Hematopoietic multipotent progenitor cell treated with erythropoietin and hydrocortisone succinate and interleukin-3 and kit ligand, for 6 days (in vitro differentiated cells): ENCODE results near the gene SLC25A36.
"Not testable (repeated sequence)": the region's sequence is repeated elsewhere in the genome, so short reads cannot be mapped to it uniquely, and the experiment has no call there.

Source experiments
- DNase-seq: peaks from one replicate; pipeline ENCODE4 v3.0.0-alpha.2; 2015

Gene SLC25A36

GRCh38 chr3:140933109-140933508 is 8.5 kb upstream of the SLC25A36 start:
- DNase-seq: no peak

DNA sequence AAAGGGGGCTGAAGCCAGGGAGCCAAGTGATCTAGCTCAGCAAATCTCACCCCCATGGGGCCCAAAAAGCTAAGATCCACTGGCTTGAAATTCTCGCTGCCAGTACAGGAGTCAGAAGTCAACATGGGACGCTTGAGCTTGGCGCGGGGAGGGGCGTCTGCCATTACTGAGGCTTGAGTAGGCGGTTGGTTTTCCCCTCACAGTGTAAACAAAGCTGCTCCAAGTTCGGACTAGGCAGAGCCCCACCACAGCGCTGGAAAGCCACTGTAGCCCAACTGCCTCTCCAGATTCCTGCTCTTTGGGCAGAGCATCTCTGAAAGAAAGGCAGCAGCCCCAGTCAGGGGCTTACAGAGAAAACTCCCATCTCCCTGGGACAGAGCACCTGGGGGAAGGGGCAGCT is 8.1 kb upstream of the SLC25A36 start:
- DNase-seq: no peak

- not testable (repeated sequence) for DNase-seq
These were observed 2.3 kb upstream of the SLC25A36 start for GRCh38 chr3:140939305-140939704.

DNA sequence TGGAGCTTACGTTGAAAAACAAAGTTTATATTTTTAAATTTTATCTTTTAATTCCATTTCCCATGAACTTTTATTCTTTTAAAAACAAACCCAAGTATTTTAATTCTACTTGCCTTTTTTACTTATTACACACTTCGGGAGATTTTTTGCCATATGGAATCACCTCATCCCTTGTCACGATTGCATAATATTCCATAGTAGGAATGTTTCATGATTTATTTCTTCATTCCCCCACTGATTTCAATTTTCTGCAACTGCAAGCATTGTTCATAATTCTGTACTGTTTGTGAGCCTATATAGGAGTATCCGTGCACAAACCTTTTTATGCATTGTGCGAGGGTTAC is 574 bp upstream of the SLC25A36 start:
- DNase-seq: no peak

- peak; percentile 80 for DNase-seq
These were observed 827 bp downstream of the SLC25A36 start for GRCh38 chr3:140942221-140943104.

DNA sequence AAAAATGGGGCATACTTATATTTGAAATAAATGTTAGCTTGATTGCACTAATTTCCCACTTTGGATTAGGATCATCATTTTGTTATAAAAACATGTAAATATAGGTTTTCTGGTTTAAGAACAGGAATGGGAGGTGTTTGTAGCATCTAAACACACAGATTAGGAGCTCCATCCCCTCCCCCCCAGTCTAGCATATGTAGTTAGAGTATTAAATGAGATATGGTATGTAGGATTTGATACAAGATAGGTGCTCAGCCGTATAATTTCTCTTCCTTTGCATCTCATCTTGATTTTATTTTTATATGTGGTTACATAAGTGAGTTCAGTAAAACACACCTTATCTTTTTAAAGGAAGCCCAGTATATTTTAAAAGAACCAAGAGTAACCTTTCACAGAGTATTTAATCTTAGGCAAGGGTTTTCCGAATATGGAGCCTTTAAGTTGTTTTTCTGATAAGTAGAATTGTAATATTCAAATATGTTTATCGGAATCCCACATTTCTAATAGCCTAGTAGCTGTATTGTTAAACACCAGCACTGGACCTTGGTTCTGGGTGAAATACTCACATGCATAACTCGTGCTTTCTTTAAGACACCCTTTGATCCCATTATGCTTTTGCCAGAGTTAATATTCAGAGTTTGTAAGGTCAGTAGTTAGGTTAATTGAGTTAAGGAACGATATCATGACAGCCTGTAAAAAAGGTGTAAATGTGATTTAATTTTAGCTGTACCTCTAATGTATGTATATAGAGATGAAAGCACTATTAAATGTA is 2.3 kb downstream of the SLC25A36 start:
- DNase-seq: peak; percentile 33

DNA sequence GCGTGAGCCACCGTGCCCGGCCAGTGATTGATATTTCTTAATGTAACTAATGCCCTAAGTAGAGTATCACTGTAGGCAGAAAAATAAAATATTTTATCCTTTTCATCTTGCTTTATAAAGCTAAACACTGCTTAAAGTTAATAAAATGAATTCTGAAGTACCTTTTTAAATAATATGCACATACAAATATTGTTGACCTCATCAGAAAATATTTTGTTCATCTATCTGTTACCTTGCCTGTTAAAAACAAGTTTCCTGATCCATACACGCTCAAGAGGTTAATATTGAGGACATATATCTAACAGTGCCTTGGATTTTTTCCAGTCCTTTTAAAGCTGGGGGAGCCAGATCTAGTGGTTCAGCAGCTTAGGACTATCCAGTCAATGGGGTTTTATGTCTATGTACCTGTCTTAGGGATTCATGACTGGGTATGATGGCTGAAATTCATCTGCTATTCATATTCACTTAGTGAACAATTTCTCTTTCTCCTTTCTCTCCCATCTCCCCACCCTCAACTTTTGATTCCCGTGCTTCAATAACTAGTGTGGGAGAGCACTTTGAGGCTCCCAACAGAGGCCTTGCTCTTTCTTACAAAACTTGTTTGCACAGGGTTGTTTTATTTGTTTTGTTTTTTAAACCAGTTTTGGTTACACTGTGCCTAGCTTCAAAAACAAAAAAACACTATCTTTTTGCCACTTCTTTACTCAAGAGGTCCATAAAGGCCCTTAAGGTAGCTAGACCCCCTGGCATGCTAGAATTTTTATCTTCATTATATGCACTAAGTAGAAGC is 7.0 kb downstream of the SLC25A36 start:
- DNase-seq: no peak

DNA sequence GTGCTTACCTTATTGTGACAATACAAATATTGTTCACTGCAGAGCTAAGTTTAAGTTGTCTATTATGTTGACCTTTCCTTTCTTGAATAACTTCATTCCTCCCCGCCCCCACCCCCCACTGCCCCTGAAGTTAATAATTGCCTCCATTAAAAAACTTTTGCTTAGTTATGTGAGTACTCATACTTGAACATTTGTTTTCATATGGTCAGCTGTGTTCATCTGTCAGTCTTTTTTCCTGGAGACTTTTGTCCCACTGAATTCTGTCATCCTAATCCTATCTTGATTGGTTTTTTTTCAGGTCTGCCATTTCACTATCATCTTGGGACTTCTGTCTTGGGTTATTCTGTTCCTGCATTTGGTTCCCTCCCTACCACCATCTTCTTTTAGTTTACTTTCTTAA is 8.5 kb downstream of the SLC25A36 start:
- DNase-seq: no peak

DNA sequence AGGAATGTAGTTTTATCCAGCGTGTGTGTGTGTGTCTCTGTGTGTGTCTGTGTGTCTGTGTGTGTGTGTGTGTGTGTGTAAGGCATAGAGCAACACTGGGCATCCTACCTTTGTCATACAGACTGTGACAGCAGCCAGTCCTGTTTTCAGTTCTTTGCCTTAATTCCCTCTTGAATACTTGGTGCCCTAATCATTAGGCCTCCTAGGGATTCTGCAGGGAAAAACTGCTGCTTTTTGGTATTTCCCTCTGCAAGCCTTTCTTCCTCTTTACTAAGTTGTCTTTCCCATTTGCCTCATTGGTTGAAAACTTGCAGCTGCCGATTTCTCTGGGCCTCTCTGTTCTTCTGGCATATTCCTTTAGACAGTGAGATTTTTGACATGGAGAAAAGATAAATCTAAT is 9.2 kb downstream of the SLC25A36 start:
- DNase-seq: no peak

DNA sequence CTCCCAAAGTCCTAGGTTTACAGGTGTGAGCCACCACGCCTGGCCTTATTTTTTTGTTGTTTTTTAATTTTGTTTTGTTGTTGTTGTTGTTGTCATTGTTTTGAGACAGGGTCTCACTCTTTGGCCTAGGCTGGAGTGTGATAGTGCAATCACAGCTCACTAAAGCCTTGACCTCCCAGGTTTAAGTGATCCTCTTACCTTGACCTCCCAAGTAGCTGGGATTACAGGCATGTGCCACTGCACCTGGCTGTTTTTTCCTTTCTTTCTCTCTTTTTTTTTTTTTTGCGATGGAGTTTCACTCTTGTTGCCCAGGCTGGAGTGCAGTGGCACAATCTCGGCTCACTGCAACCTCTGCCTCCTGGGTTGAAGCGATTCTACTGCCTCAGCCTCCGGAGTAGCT is 10.1 kb downstream of the SLC25A36 start:
- DNase-seq: not testable (repeated sequence)

DNA sequence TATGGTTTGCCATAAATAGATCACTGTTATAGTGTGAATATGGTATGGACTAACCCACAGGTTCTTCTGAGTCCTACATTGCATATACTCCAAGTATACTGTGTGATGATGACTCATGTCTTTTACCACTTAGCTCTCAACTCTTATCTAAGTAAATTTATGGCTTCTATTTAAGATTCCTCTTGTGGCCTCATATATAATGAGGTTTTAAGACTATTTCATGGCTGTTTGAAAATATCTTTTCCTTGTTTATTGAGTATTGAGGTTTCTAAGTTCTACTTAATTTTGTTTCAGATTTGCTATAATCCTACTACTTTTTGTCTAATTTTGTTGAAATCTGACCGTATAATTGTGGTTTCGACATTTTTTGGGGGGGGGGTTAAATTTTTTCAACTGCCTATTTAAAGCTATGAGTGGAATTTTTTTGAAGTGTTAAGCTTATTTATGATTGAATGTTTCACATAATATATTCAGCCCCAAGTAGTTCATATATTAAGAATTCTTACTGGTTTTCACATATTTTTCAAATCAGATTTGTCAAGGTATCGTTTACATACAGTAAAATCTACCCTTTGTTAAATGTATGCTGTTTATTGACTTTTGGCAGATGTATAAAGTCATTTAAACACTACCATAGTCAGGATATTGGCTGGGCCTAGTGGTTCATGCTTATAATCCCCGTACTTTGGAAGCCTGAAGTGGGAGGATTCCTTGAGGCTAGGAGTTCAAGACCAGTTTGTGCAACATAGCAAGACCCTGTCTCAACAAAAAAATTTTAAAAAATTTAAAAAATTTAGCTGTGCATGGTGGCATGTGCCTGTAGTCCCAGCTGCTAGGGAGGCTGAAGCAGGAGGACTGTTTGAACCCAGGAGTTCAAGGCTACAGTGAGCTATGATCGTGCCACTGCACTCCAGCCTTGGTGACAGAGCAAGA is 11.7 kb downstream of the SLC25A36 start:
- DNase-seq: peak; percentile 79

GRCh38 chr3:140954576-140954975 is 12.9 kb downstream of the SLC25A36 start:
- no peak for DNase-seq

- no peak for DNase-seq
These were observed 14.0 kb downstream of the SLC25A36 start for GRCh38 chr3:140955645-140956044.

GRCh38 chr3:140956058-140956835 is 14.6 kb downstream of the SLC25A36 start:
- peak; percentile 21 for DNase-seq

DNA sequence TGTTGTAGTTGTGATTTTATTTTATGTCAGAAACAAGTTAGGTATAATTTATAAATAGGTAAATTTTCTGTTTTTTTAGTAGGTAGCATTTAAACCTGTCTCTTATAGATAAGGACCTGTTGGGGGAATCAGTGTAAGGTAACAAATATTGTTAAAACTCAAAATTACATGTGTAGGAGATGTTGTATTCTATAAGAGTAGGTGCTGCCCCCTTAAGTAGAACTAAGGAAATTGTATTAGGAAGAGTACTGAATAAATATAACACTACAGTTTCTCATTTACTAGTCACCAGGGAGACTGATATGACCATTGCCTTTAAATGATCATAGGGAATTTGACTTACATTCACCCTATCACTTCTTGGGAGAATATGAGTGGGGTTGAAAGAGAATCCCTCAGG is 31.2 kb downstream of the SLC25A36 start:
- DNase-seq: peak; percentile 68

DNA sequence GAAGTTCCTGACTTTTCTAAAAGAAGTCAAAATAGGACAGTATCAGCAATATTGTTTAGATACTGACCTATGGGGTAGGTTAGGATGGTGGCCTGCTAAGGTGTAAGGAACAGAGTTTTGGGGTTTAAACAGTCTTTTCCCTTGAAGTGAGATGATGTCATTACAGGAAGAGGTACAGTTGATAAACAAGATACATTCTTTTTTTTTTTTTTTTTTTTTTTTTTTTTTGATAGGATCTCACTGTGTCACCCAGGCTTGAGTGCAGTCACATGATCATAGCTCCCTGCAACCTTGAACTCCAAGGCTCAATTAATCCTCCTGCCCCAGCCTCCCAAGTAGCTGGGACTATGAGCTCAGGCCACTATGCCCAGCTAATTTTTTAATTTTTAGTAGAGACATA is 33.3 kb downstream of the SLC25A36 start:
- DNase-seq: no peak

- DNase-seq: no peak
These were observed 39.0 kb downstream of the SLC25A36 start for GRCh38 chr3:140980663-140981062.

DNA sequence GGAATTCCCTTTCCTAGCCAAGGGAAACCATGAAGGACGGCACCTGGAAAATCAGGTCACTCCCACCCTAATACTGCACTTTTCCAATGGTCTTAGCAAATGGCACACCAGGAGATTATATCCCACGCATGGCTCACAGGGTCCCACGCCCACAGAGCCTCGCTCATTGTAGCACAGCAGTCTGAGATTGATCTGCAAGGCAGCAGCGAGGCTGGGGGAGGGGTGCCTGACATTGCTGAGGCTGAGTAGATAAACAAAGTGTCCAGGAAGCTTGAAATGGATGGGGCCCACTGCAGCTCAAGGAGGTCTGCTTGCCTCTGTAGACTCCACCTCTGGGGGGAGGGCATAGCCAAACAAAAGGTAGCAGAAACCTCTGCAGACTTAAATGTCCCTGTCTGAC is 46.2 kb downstream of the SLC25A36 start:
- not testable (repeated sequence) for DNase-seq

DNA sequence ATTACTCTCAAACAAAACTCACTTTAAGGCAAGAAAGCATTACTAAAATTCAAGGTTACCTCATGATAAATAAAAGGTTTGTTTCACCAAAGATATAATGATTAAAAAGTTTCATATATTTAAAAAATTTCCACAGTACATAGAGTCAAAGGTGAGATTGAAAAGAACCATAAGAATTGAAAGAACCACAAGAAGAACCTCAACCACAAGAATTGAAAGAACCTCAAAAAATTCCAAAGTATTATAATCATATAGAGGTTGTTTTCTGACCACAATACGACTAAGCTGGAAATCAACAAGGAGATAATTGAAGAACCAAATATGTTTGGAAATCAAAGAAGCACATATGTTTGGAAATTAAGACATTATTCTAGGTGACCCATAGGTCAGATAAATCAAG is 52.7 kb downstream of the SLC25A36 start:
- no peak for DNase-seq

GRCh38 chr3:140994861-140995260 is 53.2 kb downstream of the SLC25A36 start:
- not testable (repeated sequence) for DNase-seq

DNA sequence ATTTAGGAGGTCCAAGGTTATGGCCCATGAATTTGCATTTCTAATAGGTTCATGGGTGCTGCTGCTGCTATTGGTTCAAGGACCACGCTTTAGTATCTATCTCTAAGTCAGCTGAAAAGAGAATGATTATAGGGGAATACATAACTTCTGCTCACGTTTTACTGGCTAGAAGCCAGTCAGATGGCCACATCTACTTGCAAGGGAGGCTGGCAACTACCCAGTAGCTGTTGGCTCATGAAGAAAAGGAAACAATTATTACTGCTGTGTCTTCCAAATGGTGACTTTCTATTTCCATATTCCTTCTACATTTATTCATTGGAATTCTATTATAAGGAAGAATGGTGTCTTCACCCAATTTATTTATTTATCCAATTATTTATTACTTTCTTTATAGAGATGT is 54.2 kb downstream of the SLC25A36 start:
- DNase-seq: no peak
